Measurements from ENCODE around the gene RAB27A.

The RAB27A gene

DNA sequence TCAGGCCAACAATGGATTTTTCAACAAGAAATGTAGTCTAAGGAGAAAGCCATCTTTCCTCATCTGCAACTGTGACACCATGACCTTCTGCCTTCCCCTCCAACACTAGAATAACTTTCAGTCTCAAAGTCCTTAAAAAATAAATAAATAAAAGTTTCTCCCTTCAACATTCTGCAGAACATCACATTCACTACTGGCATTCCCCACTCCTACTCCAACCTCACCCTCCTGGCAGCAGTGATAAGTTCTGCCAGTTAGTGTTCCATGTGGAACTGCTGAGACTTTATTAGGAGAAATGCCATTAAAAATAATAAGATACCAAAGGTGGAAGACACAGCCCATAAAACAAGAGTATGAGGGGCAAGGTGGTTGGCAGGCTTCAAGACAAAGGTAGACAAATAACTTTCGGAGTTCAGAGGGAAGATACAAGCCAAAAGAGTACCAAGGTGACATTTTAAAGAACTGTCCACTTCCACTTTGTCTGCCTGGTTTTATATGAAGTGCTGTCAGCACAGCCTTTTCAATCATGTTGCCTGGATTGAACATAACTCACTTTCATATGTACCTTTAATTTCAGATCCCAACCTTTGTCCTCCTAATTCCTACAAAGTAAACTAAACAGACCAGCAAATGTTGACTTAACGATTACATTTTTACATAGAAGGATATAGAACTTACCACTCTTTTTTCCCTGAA is 55.4 kb downstream of the RAB27A start:
- Histone ChIP-seq H3K9ac (ENCODE audit: low read length) (no peak overlapping the region), H3K9me3 (ENCODE audit: low read length) (no peaks in the 10 kb centered on the region), H3K4me3 (ENCODE audit: low read depth in 1 of 2, low read length in 2 of 2) (no peak overlapping the region), H3K4me1 (ENCODE audit: insufficient read depth, low read length) (no peaks in the 10 kb centered on the region), H3K36me3 (ENCODE audit: insufficient read depth, low read length) (no peaks in the 10 kb centered on the region), H3K27ac (ENCODE audit: low read depth, low read length) (no peak overlapping the region), H3K27me3 (ENCODE audit: control insufficient read depth in 1 of 2, insufficient read depth in 2 of 2, low read length in 2 of 2) (no peaks in the 10 kb centered on the region)

- Histone ChIP-seq H3K36me3 (ENCODE audit: insufficient read depth, low read length) (no peaks in the 10 kb centered on the region), H3K4me1 (ENCODE audit: insufficient read depth, low read length) (no peaks in the 10 kb centered on the region), H3K9ac (ENCODE audit: low read length) (no peak overlapping the region), H3K27ac (ENCODE audit: low read depth, low read length) (no peak overlapping the region), H3K27me3 (ENCODE audit: control insufficient read depth in 1 of 2, insufficient read depth in 2 of 2, low read length in 2 of 2) (no peaks in the 10 kb centered on the region), H3K9me3 (ENCODE audit: low read length) (no peaks in the 10 kb centered on the region), H3K4me3 (ENCODE audit: low read depth in 1 of 2, low read length in 2 of 2) (no peak overlapping the region)
Measured at GRCh38 chr15:55231455-55231854, 58.2 kb downstream of the RAB27A start.

- H3K27me3 ChIP-seq (ENCODE audit: control insufficient read depth in 1 of 2, insufficient read depth in 2 of 2, low read length in 2 of 2): no peaks in the 10 kb centered on the region
- no peak overlapping the region for H3K9ac ChIP-seq (ENCODE audit: low read length)
Measured at GRCh38 chr15:55230953-55231352, 58.7 kb downstream of the RAB27A start.

GRCh38 chr15:55230051-55230670 is 59.5 kb downstream of the RAB27A start:
- no peak overlapping the region for H3K4me3 ChIP-seq (ENCODE audit: low read depth in 1 of 2, low read length in 2 of 2)
- H3K9me3 ChIP-seq (ENCODE audit: low read length): no peaks in the 10 kb centered on the region
- H3K4me1 ChIP-seq (ENCODE audit: insufficient read depth, low read length): no peaks in the 10 kb centered on the region
- no peak overlapping the region for H3K9ac ChIP-seq (ENCODE audit: low read length)
- H3K36me3 ChIP-seq (ENCODE audit: insufficient read depth, low read length): no peaks in the 10 kb centered on the region
- no peak overlapping the region for H3K27ac ChIP-seq (ENCODE audit: low read depth, low read length)
- no peaks in the 10 kb centered on the region for H3K27me3 ChIP-seq (ENCODE audit: control insufficient read depth in 1 of 2, insufficient read depth in 2 of 2, low read length in 2 of 2)

More at GRCh38 chr15:55230953-55231352, 58.7 kb downstream of the RAB27A start:
- no peaks in the 10 kb centered on the region for H3K4me1 ChIP-seq (ENCODE audit: insufficient read depth, low read length)
- no peaks in the 10 kb centered on the region for H3K9me3 ChIP-seq (ENCODE audit: low read length)
- no peak overlapping the region for H3K27ac ChIP-seq (ENCODE audit: low read depth, low read length)
- H3K4me3 ChIP-seq (ENCODE audit: low read depth in 1 of 2, low read length in 2 of 2): no peak overlapping the region
- H3K36me3 ChIP-seq (ENCODE audit: insufficient read depth, low read length): no peaks in the 10 kb centered on the region

- Histone ChIP-seq H3K9me3 (ENCODE audit: low read length) (no peaks in the 10 kb centered on the region), H3K27ac (ENCODE audit: low read depth, low read length) (no peak overlapping the region), H3K27me3 (ENCODE audit: control insufficient read depth in 1 of 2, insufficient read depth in 2 of 2, low read length in 2 of 2) (no peaks in the 10 kb centered on the region), H3K4me3 (ENCODE audit: low read depth in 1 of 2, low read length in 2 of 2) (no peak overlapping the region), H3K36me3 (ENCODE audit: insufficient read depth, low read length) (no peaks in the 10 kb centered on the region), H3K9ac (ENCODE audit: low read length) (no peak overlapping the region), H3K4me1 (ENCODE audit: insufficient read depth, low read length) (no peaks in the 10 kb centered on the region)
Measured at GRCh38 chr15:55226127-55226526, 63.5 kb downstream of the RAB27A start.

DNA sequence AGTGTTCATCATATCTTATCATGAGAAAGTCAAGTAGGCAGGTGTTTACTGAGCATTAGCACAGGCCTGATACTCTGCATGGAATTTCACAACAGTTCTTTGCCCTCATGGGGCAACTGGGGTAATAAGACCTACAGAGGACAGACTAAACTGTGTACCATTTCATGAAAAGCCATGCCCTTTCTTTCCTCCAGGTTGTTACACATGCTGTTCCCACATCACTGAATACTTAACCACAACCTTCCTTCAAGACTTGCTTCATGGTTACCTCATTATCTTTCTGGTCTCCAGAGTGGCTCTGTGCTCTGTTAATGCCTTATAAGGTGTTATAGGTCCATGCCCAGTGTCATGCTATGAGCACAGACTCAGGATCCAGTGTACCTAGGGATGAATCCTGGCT is 64.7 kb downstream of the RAB27A start:
- H3K27me3 ChIP-seq (ENCODE audit: control insufficient read depth in 1 of 2, insufficient read depth in 2 of 2, low read length in 2 of 2): no peaks in the 10 kb centered on the region
- H3K9ac ChIP-seq (ENCODE audit: low read length): no peak overlapping the region
- H3K36me3 ChIP-seq (ENCODE audit: insufficient read depth, low read length): no peaks in the 10 kb centered on the region
- no peaks in the 10 kb centered on the region for H3K9me3 ChIP-seq (ENCODE audit: low read length)
- H3K4me3 ChIP-seq (ENCODE audit: low read depth in 1 of 2, low read length in 2 of 2): no peak overlapping the region
- no peak overlapping the region for H3K27ac ChIP-seq (ENCODE audit: low read depth, low read length)
- H3K4me1 ChIP-seq (ENCODE audit: insufficient read depth, low read length): no peaks in the 10 kb centered on the region

- no peak overlapping the region for H3K27ac ChIP-seq (ENCODE audit: low read depth, low read length)
- no peaks in the 10 kb centered on the region for H3K27me3 ChIP-seq (ENCODE audit: control insufficient read depth in 1 of 2, insufficient read depth in 2 of 2, low read length in 2 of 2)
- H3K9ac ChIP-seq (ENCODE audit: low read length): no peak overlapping the region
- no peaks in the 10 kb centered on the region for H3K4me1 ChIP-seq (ENCODE audit: insufficient read depth, low read length)
- no peaks in the 10 kb centered on the region for H3K9me3 ChIP-seq (ENCODE audit: low read length)
- H3K36me3 ChIP-seq (ENCODE audit: insufficient read depth, low read length): no peaks in the 10 kb centered on the region
- H3K4me3 ChIP-seq (ENCODE audit: low read depth in 1 of 2, low read length in 2 of 2): no peak overlapping the region
Measured at GRCh38 chr15:55222588-55222987, 67.0 kb downstream of the RAB27A start.

- H3K27me3 ChIP-seq (ENCODE audit: control insufficient read depth in 1 of 2, insufficient read depth in 2 of 2, low read length in 2 of 2): no peaks in the 10 kb centered on the region
- no peak overlapping the region for H3K4me3 ChIP-seq (ENCODE audit: low read depth in 1 of 2, low read length in 2 of 2)
- no peak overlapping the region for H3K9ac ChIP-seq (ENCODE audit: low read length)
- no peak overlapping the region for H3K27ac ChIP-seq (ENCODE audit: low read depth, low read length)
- H3K9me3 ChIP-seq (ENCODE audit: low read length): no peaks in the 10 kb centered on the region
- H3K36me3 ChIP-seq (ENCODE audit: insufficient read depth, low read length): no peaks in the 10 kb centered on the region
- no peaks in the 10 kb centered on the region for H3K4me1 ChIP-seq (ENCODE audit: insufficient read depth, low read length)
Measured at GRCh38 chr15:55221090-55222011, 68.3 kb downstream of the RAB27A start.

DNA sequence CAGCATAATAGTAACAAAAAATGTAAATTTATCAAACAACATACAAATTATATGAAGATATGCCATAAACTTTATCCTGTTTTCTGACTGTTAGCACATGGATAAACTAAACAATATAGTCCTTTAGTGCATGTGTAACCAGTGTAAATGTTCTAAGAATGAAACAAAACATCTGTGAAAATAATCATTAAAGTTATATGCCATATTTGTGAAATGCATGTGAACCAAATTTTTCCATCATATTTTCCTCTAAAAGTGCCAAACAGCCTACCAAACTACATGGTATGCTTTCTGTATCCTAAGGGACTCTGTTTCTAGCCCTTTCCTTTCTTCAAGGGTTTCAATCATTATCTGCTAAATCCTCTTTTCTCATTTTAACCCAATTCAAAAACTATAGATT is 69.0 kb downstream of the RAB27A start:
- no peak overlapping the region for H3K4me3 ChIP-seq (ENCODE audit: low read depth in 1 of 2, low read length in 2 of 2)
- H3K9me3 ChIP-seq (ENCODE audit: low read length): no peaks in the 10 kb centered on the region
- no peaks in the 10 kb centered on the region for H3K36me3 ChIP-seq (ENCODE audit: insufficient read depth, low read length)
- no peak overlapping the region for H3K9ac ChIP-seq (ENCODE audit: low read length)
- no peaks in the 10 kb centered on the region for H3K4me1 ChIP-seq (ENCODE audit: insufficient read depth, low read length)
- no peak overlapping the region for H3K27ac ChIP-seq (ENCODE audit: low read depth, low read length)
- H3K27me3 ChIP-seq (ENCODE audit: control insufficient read depth in 1 of 2, insufficient read depth in 2 of 2, low read length in 2 of 2): no peaks in the 10 kb centered on the region

DNA sequence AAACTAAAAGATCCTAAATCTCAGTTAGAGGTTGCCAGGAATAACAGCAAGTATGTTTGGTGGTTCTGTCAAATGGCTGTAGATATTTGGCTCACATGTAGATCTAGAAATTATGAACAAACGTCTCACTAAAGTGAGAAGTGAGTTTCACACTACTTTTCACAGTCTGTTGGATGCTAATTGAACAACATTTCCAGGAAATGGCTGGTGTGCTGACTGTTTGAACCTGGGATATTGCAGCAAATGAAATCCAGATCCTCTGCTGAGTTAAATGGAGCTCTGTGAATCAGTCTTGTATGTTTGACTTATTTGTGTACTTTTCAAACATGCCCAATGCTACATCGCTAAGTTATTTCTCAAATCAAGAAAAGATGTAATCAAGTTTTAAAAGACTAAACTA is 71.6 kb downstream of the RAB27A start:
- no peaks in the 10 kb centered on the region for H3K36me3 ChIP-seq (ENCODE audit: insufficient read depth, low read length)
- H3K4me3 ChIP-seq (ENCODE audit: low read depth in 1 of 2, low read length in 2 of 2): no peak overlapping the region
- H3K27ac ChIP-seq (ENCODE audit: low read depth, low read length): no peak overlapping the region
- H3K9ac ChIP-seq (ENCODE audit: low read length): no peak overlapping the region
- no peaks in the 10 kb centered on the region for H3K4me1 ChIP-seq (ENCODE audit: insufficient read depth, low read length)
- no peaks in the 10 kb centered on the region for H3K9me3 ChIP-seq (ENCODE audit: low read length)
- no peaks in the 10 kb centered on the region for H3K27me3 ChIP-seq (ENCODE audit: control insufficient read depth in 1 of 2, insufficient read depth in 2 of 2, low read length in 2 of 2)

DNA sequence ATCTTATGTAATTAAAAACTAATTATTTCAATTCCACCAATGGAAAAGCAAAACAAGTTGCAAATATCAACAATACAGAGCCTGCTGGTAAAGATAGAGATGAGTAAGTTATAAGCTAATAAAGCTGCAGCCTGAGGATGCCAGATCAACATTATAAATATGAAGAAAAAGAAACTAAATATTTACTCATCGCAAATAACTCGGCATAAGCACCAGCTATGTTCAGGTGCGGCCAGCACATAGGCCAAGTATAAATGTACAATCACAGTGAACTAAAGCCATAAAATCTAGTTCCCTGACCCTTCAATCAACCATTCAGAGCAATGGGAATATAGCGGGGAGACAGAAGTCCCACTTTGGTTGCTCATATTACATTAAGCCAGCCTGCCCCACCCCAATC is 85.1 kb downstream of the RAB27A start:
- no peaks in the 10 kb centered on the region for H3K27me3 ChIP-seq (ENCODE audit: control insufficient read depth in 1 of 2, insufficient read depth in 2 of 2, low read length in 2 of 2)
- no peak overlapping the region for H3K9ac ChIP-seq (ENCODE audit: low read length)
- H3K4me1 ChIP-seq (ENCODE audit: insufficient read depth, low read length): no peaks in the 10 kb centered on the region
- H3K27ac ChIP-seq (ENCODE audit: low read depth, low read length): no peak overlapping the region
- H3K36me3 ChIP-seq (ENCODE audit: insufficient read depth, low read length): peaks cover 10% of the 10 kb centered on the region
- H3K9me3 ChIP-seq (ENCODE audit: low read length): no peaks in the 10 kb centered on the region
- H3K4me3 ChIP-seq (ENCODE audit: low read depth in 1 of 2, low read length in 2 of 2): no peak overlapping the region
